ENCODE data around the gene SMIM38. TPM values are rescaled to one million over a fixed set of nuclear protein-coding genes. Genes with fewer than 3 reads are reported as not detected.

SMIM38 gene
- total RNA-seq, 1 experiment from 2014 or later = 0.09 TPM

GRCh38 chr11:69154211-69154913 is 1.4 kb upstream of the SMIM38 start:
- no peak overlapping the region for H2BK12ac ChIP-seq (ENCODE audit: insufficient read length, low read depth, low read length)
- no peak overlapping the region for H2AK5ac ChIP-seq (ENCODE audit: insufficient read length, low read length)
- no peak overlapping the region for H3K4me3 Mint-ChIP-seq
- no peak overlapping the region for H3K4me2 ChIP-seq (ENCODE audit: insufficient read depth, insufficient read length, low read length)
- H3K27me3 ChIP-seq (ENCODE audit: insufficient read depth, low read length) = no peaks in the 10 kb centered on the region
- DNase-seq = no peak
- H2BK120ac ChIP-seq (ENCODE audit: low read depth, low read length, poor library complexity, severe bottlenecking) = no peak overlapping the region
- TF ChIP-seq, protein P1, sequence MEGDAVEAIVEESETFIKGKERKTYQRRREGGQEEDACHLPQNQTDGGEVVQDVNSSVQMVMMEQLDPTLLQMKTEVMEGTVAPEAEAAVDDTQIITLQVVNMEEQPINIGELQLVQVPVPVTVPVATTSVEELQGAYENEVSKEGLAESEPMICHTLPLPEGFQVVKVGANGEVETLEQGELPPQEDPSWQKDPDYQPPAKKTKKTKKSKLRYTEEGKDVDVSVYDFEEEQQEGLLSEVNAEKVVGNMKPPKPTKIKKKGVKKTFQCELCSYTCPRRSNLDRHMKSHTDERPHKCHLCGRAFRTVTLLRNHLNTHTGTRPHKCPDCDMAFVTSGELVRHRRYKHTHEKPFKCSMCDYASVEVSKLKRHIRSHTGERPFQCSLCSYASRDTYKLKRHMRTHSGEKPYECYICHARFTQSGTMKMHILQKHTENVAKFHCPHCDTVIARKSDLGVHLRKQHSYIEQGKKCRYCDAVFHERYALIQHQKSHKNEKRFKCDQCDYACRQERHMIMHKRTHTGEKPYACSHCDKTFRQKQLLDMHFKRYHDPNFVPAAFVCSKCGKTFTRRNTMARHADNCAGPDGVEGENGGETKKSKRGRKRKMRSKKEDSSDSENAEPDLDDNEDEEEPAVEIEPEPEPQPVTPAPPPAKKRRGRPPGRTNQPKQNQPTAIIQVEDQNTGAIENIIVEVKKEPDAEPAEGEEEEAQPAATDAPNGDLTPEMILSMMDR (conservative IDR thresholded peaks at IDR 0.05) = no peak
- no peaks in the 10 kb centered on the region for H3K23me2 ChIP-seq (ENCODE audit: insufficient read length, low read depth, low read length, poor library complexity, severe bottlenecking)
- H3K27ac Mint-ChIP-seq = peak overlapping the region in 1 of 3 experiments; percentile 77; a peak in 1 of 7 replicates
- no CpG with 5 or more reads among the region's 21 CpGs for WGBS (ENCODE audit: extremely low coverage, insufficient read length, low lambda C conversion rate)
- H3K27ac ChIP-seq (ENCODE audit: insufficient read length, low read depth, low read length) = no peak overlapping the region
- H3K79me1 ChIP-seq (ENCODE audit: insufficient read depth, low read depth, low read length, poor library complexity, severe bottlenecking) = no peaks in the 10 kb centered on the region
- H3K56ac ChIP-seq (ENCODE audit: insufficient read length, low read depth, low read length) = no peak overlapping the region
- H3T11ph ChIP-seq (ENCODE audit: low read length) = no peak overlapping the region
- H4K5ac ChIP-seq (ENCODE audit: insufficient read length, low read depth, low read length) = no peak overlapping the region
- no peaks in the 10 kb centered on the region for H3K9me3 ChIP-seq (ENCODE audit: control insufficient read depth, low read depth, low read length)
- no peaks in the 10 kb centered on the region; the same call in 1 of the 2 replicates for H3K4me1 ChIP-seq (ENCODE audit: insufficient read depth, low read length)
- H4K8ac ChIP-seq (replicated peaks; ENCODE audit: insufficient read length, low read depth, low read length) = no peak overlapping the region
- no peaks in the 10 kb centered on the region for H3K79me2 ChIP-seq (ENCODE audit: insufficient read depth, low read length)
- peaks cover 8% of the 10 kb centered on the region in 2 experiments for H3K9me3 Mint-ChIP-seq
- no peak overlapping the region for H2BK20ac ChIP-seq (ENCODE audit: low read depth, low read length, poor library complexity, severe bottlenecking)
- H2BK5ac ChIP-seq (ENCODE audit: insufficient read length, low read length) = no peak overlapping the region
- H3K18ac ChIP-seq (ENCODE audit: insufficient read length, low read depth, low read length) = no peak overlapping the region
- no peak overlapping the region for H3K9ac ChIP-seq (ENCODE audit: extremely low read depth, insufficient read length, low read length)
- H3K4ac ChIP-seq (ENCODE audit: low read depth, low read length) = no peak overlapping the region
- H4K20me1 ChIP-seq (ENCODE audit: control insufficient read depth, insufficient read depth, insufficient read length) = no peaks in the 10 kb centered on the region
- H3K23ac ChIP-seq (ENCODE audit: insufficient read length, low read depth, low read length) = no peak overlapping the region
- peaks cover 26 to 33% of the 10 kb centered on the region in 2 experiments for H3K4me1 Mint-ChIP-seq
- peaks cover 0 to 11% (median 4%) of the 10 kb centered on the region in 3 experiments; a peak in 3 of 7 replicates for H3K36me3 Mint-ChIP-seq (ENCODE audit: insufficient read depth in 1 of 3, low read depth in 3 of 3)
- H2BK15ac ChIP-seq (ENCODE audit: low read depth, low read length) = no peak overlapping the region
- H4K91ac ChIP-seq (ENCODE audit: insufficient read length, low read depth, low read length) = no peak overlapping the region
- H3K27me3 Mint-ChIP-seq (ENCODE audit: low read depth) = peaks cover 11% of the 10 kb centered on the region
- peak overlapping the region; percentile 67; the same call in 1 of the 2 replicates for H3K14ac ChIP-seq (ENCODE audit: insufficient read depth, low read length)
- H2AFZ ChIP-seq (ENCODE audit: low read length) = no peak overlapping the region

Measured in H9 (cell line).